Progenitor cell of endocrine pancreas (in vitro differentiated cells): ENCODE data around the gene TCOF1. TPM values are rescaled to one million over a fixed set of nuclear protein-coding genes. Genes with fewer than 3 reads are reported as not detected.
"Not testable (repeated sequence)": the region's sequence is repeated elsewhere in the genome, so short reads cannot be mapped to it uniquely, and the experiment has no call there.

ENCODE experiments used
- DNase-seq: peaks from one replicate; pipeline ENCODE4 v3.0.0; 2021; ENCODE audit warnings: low spot score; ENCODE audit not compliant: unreplicated experiment
- H3K27ac Mint-ChIP-seq: 2 replicates; pipeline ENCODE4 v1.8.0; 2021; ENCODE audit warnings: mild to moderate bottlenecking, moderate library complexity, mixed read lengths
- H3K27me3 Mint-ChIP-seq: 2 replicates; pipeline ENCODE4 v1.8.0; 2021; ENCODE audit warnings: mixed read lengths
- H3K36me3 Mint-ChIP-seq: 2 replicates; pipeline ENCODE4 v1.8.0; 2022; ENCODE audit warnings: mixed read lengths; ENCODE audit not compliant: insufficient read depth
- H3K4me1 Mint-ChIP-seq: 2 replicates; pipeline ENCODE4 v1.8.0; 2021; ENCODE audit warnings: low read depth, mixed read lengths
- H3K4me3 Mint-ChIP-seq: 2 replicates; pipeline ENCODE4 v1.8.0; 2021; ENCODE audit warnings: low read depth, mild to moderate bottlenecking, moderate library complexity, mixed read lengths
- H3K9me3 Mint-ChIP-seq: 2 replicates; pipeline ENCODE4 v1.8.0; 2021; ENCODE audit warnings: low read depth, mixed read lengths
- total RNA-seq: library from RNA; stranded (reverse); gene quantifications from 2 replicates; pipeline ENCODE4 v1.2.1, GENCODE V29; 2021
- TF ChIP-seq, protein P1 (sequence below): fragments of 200-600 bp; sonication (generic); IDR thresholded peaks from one replicate; pipeline ENCODE4 v1.5.0; 2021; ENCODE audit warnings: antibody characterized with exemption, mild to moderate bottlenecking; ENCODE audit not compliant: unreplicated experiment

The TCOF1 gene
- total RNA-seq, 1 donor from 2014 or later: 58.9 TPM

DNA sequence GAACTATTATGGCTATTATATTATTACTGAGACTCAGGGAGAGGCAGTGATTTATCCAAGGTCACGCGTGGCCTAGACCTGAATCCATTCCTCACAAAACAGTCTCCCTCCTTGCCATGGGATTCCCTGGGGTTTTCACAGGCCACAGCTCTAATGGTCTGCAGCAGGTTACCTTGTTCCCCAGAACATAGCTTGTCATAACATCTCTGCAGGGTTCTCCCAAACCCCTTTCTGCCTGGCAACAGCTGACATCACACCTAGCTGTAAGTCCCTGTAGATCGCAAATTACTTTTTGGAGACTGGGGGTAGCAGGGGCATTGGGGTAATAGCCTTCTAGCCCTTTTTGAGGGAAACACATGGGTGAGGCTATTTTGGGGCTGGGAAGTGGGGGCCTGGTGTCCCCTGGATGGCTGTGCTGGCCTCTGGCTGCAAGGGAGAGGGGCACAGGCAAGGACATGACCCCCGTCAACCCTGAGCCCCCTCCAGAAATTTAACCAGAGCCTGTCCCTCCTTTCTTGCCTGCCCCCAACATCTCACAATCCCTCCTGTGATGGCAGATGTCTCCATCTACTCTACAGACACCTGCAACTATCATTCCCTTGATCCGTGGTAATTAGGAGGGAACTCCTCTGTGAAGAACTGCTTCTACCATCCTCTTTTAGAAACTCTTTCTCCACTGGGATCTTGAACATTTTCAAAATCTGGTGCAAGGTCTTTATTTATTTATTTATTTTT, 53.9 kb downstream of the TCOF1 start:
- DNase-seq: no peak
- H3K4me3 Mint-ChIP-seq: no peak overlapping the region
- no peak overlapping the region for H3K27ac Mint-ChIP-seq
- TF ChIP-seq, protein P1, sequence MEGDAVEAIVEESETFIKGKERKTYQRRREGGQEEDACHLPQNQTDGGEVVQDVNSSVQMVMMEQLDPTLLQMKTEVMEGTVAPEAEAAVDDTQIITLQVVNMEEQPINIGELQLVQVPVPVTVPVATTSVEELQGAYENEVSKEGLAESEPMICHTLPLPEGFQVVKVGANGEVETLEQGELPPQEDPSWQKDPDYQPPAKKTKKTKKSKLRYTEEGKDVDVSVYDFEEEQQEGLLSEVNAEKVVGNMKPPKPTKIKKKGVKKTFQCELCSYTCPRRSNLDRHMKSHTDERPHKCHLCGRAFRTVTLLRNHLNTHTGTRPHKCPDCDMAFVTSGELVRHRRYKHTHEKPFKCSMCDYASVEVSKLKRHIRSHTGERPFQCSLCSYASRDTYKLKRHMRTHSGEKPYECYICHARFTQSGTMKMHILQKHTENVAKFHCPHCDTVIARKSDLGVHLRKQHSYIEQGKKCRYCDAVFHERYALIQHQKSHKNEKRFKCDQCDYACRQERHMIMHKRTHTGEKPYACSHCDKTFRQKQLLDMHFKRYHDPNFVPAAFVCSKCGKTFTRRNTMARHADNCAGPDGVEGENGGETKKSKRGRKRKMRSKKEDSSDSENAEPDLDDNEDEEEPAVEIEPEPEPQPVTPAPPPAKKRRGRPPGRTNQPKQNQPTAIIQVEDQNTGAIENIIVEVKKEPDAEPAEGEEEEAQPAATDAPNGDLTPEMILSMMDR: no peak
- peaks cover 21% of the 10 kb centered on the region for H3K4me1 Mint-ChIP-seq
- no peaks in the 10 kb centered on the region for H3K27me3 Mint-ChIP-seq
- H3K36me3 Mint-ChIP-seq: no peaks in the 10 kb centered on the region
- H3K9me3 Mint-ChIP-seq: no peaks in the 10 kb centered on the region

DNA sequence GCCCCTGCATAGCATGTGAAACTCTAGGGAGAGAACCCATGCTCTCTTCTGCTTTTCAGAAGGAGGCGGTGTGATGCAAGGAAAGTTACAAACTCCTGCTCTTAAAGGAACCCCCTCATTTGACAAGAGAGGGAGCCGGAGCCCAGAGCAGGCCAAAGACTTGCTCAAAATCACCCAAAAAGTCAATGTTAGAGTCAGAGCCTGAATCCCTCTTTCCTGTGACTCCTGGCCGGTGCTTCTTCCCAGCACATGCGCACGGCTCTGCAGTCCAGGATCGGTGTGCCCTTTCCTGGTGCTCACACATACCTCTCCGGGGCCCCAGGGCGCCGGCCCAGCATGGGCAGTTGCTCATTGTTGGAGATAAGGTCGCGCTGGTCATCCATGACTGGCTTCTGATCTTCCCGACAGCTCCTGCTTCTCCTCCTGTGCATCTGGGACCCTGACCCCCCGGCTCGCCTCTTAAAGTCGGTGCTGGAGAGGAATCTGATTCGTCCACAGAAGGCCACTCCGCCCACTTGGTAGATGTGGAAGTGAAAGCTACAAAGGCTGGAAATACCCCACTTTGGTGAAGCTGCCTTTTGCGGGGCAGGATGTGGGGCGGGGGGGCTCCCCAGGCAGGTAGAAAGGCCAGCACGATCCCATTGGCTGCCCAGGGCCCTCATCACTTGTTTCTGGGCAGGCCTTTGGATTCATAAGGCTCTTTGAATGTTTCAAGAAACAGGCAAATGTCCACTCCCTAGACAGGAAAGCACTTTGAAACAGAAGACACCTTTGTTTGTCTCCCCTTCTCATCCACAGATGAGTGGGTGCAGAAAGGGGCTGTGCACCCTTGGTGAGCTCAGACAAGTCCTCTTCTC, 55.0 kb downstream of the TCOF1 start, which contains the start of gene CD74:
TSS of gene CD74 (minus strand) at position 592 of the 857 bp plus-strand sequence. CDS start at position 431, 161 bp downstream.
- TF ChIP-seq, protein P1: no peak
- DNase-seq: peak; percentile 50
- Mint-ChIP-seq H3K4me1 (peaks cover 21% of the 10 kb centered on the region), H3K27ac (peak within 1 kb of the TSS; percentile 88), H3K36me3 (no peaks in the 10 kb centered on the region), H3K27me3 (no peaks in the 10 kb centered on the region), H3K4me3 (peak within 1 kb of the TSS; percentile 77), H3K9me3 (no peaks in the 10 kb centered on the region)

DNA sequence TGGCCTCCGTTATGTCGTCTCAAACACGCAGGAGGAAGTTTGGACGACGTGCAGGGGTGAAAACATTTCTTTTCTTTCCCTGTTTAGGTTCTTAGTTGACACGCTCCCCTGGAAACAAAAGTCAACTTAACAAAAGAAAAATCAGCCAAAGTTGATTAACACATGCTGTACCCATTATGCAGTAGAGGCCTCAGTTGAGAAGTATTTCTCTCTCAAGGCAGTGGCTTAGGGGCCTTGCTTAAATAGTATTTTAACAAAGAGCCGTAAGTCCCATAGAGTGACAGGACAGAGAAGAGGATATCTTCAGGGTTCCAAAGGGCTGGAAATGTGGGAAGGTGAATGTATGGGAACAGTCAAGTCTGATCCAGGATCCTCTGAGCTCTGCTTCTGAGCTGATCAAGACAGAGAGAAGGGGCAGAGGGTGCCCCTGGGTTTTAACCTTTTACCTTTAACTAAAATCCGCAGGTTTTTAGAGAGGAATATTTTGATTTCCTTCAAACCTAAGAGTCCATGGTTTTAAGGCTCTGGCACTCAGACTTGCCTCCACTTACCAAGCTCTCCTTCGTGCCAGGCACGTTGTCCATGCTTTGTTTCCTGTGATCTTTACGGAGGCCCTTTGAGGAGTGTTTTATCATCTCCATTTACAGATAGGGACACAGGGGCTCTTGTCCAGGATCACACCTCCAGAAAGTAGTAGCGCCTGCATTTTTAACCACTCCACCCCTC, 55.8 kb downstream of the TCOF1 start:
- no peak for DNase-seq
- H3K4me1 Mint-ChIP-seq: peaks cover 21% of the 10 kb centered on the region
- no peak overlapping the region for H3K4me3 Mint-ChIP-seq
- H3K9me3 Mint-ChIP-seq: no peaks in the 10 kb centered on the region
- no peaks in the 10 kb centered on the region for H3K27me3 Mint-ChIP-seq
- no peaks in the 10 kb centered on the region for H3K36me3 Mint-ChIP-seq
- TF ChIP-seq, protein P1: no peak
- peak overlapping the region; percentile 88 for H3K27ac Mint-ChIP-seq

DNA sequence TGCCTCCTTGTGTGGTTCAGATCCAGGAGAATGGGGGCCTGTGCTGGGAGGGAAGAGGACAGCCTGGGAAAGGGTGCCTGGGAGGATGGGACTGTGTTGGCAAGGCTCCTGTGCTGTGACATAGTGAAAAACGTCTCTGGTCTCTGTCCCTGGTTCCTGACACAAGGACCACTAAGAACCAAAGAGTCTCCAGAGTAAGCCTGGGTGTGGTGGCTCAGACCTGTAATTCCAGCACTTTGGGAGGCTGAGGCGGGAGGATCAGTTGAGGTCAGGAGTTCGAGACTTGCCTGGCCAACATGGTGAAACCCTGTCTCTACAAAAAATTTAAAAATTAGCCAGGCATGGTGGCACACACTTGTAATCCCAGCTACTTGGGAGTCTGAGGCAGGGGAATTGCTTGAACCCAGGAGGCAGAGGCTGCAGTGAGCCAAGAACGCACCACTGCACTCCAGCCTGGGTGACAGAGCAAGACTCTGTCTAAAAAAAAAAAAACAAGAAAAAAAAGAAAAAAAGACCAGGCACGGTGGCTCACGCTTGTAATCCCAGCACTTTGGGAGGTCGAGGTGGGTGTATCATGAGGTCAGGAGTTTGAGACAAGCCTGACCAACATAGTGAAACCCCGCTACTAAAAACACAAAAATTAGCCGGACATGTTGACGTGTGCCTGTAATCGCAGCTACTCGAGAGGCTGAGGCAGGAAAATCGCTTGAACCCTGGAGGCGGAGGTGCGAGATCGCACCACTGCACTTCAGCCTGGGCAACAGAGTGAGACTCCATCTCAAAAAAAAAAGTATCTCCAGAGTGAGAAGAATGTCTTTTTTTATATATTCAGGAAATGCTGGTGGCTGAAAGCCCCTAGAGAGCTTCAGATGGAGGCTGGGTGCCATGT, 56.6 kb downstream of the TCOF1 start:
- H3K36me3 Mint-ChIP-seq, H3K9me3 Mint-ChIP-seq, H3K27me3 Mint-ChIP-seq, H3K27ac Mint-ChIP-seq, DNase-seq, H3K4me3 Mint-ChIP-seq: not testable (repeated sequence)
- H3K4me1 Mint-ChIP-seq: peaks cover 21% of the 10 kb centered on the region

DNA sequence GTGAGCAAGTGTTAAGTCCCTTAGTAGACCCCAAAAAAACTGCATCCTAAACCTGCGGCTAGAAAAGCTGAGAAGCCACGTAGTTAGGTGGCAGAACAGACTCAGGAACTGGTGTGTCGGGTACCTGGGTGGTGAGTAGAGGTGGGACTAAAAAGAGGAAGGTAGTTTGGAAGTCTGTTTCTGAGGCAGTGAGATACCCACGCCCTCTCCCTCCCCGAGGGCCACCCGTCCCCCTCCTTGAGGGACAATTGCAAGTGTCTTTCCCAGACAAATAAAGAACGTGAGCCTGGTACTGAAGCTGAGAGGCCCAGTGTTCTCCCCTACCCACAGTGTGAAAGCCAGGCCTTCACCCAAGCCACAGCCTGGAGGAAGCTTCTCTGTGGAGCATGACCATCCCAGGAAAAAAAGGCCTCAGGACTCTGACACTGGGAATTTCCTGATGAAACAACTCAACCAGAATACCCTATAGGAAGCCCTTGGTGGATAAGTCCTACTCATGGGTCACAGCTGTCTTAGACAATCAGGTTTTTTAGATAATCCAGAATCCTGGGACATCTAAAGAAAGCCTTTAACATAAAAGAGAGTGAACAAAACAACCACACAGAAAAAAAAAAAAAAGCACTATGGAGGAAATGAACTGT, 62.3 kb downstream of the TCOF1 start:
- TF ChIP-seq, protein P1: no peak
- Mint-ChIP-seq H3K4me1 (no peaks in the 10 kb centered on the region), H3K4me3 (no peak overlapping the region), H3K9me3 (no peaks in the 10 kb centered on the region), H3K27ac (no peak overlapping the region), H3K36me3 (no peaks in the 10 kb centered on the region), H3K27me3 (peaks cover 6% of the 10 kb centered on the region)
- DNase-seq: no peak
